Pancreas (tissue), 10 donors: Measurements from ENCODE around the gene ROR1. TPM values are rescaled to one million over a fixed set of nuclear protein-coding genes. Genes with fewer than 3 reads are reported as not detected.
A peak's percentile ranks its signal among the peaks of the same experiment; 100 is the strongest.

Source experiments
- ATAC-seq, 4 donors: fragments of 200-7000 bp; cut with Tn5 transposase; one replicate each; pipeline versions ENCODE4 v1.8.0 to v1.9.1; 2020; ENCODE audit warnings: mild to moderate bottlenecking in 4 of 4, moderate library complexity in 4 of 4
- DNase-seq, 6 donors: peaks; one replicate each; pipeline ENCODE4 v3.0.0-alpha.2; 2020
- FAIRE-seq: peaks from 2 replicates; lab custom pipeline; 2012; peaks lifted over from hg19 to GRCh38; lab: Jason Lieb, UNC
- H3K27ac ChIP-seq, 4 donors: fragments of 200-600 bp; sonication (generic); 1 replicate in 3 of 4; 2 replicates in 1 of 4; pipeline versions ENCODE4 v1.5.0 to v1.8.0; 2020
- H3K27me3 ChIP-seq, 4 donors: fragments of 200-600 bp; one replicate each; pipeline ENCODE4 v1.8.0; 2021
- H3K36me3 ChIP-seq, 3 donors: fragments of 200-600 bp; sonication (generic) in 1 of 3; one replicate each; pipeline versions ENCODE4 v1.5.0 to v1.8.0; 2020 to 2021
- H3K4me1 ChIP-seq, 3 donors: fragments of 200-600 bp; one replicate each; pipeline ENCODE4 v1.8.0; 2021
- H3K4me3 ChIP-seq, 4 donors: fragments of 200-600 bp; sonication (generic) in 2 of 4; one replicate each; pipeline versions ENCODE4 v1.5.0 to v1.8.0; 2020 to 2021
- H3K9me3 ChIP-seq, 4 donors: fragments of 200-600 bp; one replicate each; pipeline ENCODE4 v1.8.0; 2021
- WGBS, 2 donors: extraction: QIAGEN DNeasy Blood & Tissue Kit; methylation state at CpG; one replicate each; pipeline ENCODE4 v1.1.7; 2013; 5-methylcytosine and 5-hydroxymethylcytosine counted together
- intact Hi-C, 3 donors: fragments of 100-400 bp; cut with DNase I; formaldehyde crosslinking; loops; one replicate each; pipeline versions ENCODE4 v1.11.1 to v1.14.2; 2022
- polyA plus RNA-seq, 2 donors: library from polyadenylated mRNA; stranded (reverse); fragments of 200-250 nt; gene quantifications; one replicate each; pipeline ENCODE4 v1.2.3, GENCODE V29; 2013
- total RNA-seq, 6 donors: library from RNA; stranded (reverse); fragmentation: NEBNext Ultra II Directional in 4 of 6; extraction: Animal tissue kit (Norgen Biotek cat#: 25700) in 4 of 6; gene quantifications; one replicate each; pipeline versions ENCODE4 v1.2.1 to v1.2.4, GENCODE V29; 2021 to 2023
- TF ChIP-seq, protein P1 (sequence below), 4 donors: fragments of 200-600 bp; sonication (generic) in 3 of 4; IDR thresholded peaks; one replicate each; pipeline versions ENCODE4 v1.5.0 to v1.8.0; 2021; ENCODE audit warnings: antibody characterized with exemption in 4 of 4
- donor health status: healthy with polysubstance abuse.
- donor health status: DM: no; HTN: no; CAD: no; lungs with moderate emphysema.
- donor health status: DM: no; HTN: no; CAD: no.
- donor health status: control.
- donor health status: control.
- donor health status: Bipolar disorder and iron deficiency.
- donor health status: DM: yes; HTN: yes; CAD: no.
- donor health status: DM: no; HTN: no; CAD: no.
- donor health status: DM: no; HTN: no; CAD: no.
- donor health status: DM: yes; HTN: yes; CAD: no.

Gene ROR1
- total and polyA plus RNA-seq, 8 donors = 1.3 to 18.5 (median 7.3) TPM

GRCh38 chr1:63936276-63936675 is 162.5 kb downstream of the ROR1 start:
- Histone ChIP-seq H3K9me3 (no peaks in the 10 kb centered on the region), H3K27me3 (no peaks in the 10 kb centered on the region), H3K27ac (no peak overlapping the region), H3K36me3 (no peaks in the 10 kb centered on the region), H3K4me1 (peaks cover 0 to 15% (median 0%) of the 10 kb centered on the region in 3 donors), H3K4me3 (no peak overlapping the region)
- FAIRE-seq (no peak), ATAC-seq (no peak), DNase-seq (no peak)
- WGBS, 2 donors = 100% methylated on average over 1 of the region's 1 CpG
- intact Hi-C loops = loop anchor here in 1 of 3 donors (10.0 kb wide), 1 partner anchor 199 kb away; no protein-coding TSS in a partner anchor
- TF ChIP-seq, protein P1, sequence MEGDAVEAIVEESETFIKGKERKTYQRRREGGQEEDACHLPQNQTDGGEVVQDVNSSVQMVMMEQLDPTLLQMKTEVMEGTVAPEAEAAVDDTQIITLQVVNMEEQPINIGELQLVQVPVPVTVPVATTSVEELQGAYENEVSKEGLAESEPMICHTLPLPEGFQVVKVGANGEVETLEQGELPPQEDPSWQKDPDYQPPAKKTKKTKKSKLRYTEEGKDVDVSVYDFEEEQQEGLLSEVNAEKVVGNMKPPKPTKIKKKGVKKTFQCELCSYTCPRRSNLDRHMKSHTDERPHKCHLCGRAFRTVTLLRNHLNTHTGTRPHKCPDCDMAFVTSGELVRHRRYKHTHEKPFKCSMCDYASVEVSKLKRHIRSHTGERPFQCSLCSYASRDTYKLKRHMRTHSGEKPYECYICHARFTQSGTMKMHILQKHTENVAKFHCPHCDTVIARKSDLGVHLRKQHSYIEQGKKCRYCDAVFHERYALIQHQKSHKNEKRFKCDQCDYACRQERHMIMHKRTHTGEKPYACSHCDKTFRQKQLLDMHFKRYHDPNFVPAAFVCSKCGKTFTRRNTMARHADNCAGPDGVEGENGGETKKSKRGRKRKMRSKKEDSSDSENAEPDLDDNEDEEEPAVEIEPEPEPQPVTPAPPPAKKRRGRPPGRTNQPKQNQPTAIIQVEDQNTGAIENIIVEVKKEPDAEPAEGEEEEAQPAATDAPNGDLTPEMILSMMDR (IDR thresholded peaks at IDR 0.05) = no peak

DNA sequence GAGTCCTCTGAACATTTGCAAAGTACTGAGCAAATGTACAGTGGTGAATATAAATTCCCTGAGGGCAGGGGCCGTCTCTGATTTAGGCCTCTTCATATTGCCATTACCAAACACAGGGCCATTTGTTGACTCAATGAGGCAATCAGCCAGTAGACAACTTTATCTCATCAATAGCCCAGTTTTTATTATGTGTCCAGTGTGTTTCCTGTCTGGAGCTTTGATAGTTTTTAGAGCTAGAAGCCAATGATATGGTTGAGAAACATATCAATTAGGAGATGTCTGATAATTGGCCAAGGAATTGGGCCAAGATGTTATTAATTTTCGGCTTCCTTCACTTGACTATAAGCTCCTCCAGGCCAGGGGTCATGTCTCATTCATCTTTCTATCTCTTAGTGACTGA is 163.0 kb downstream of the ROR1 start:
- Histone ChIP-seq H3K36me3 (no peaks in the 10 kb centered on the region), H3K4me1 (peaks cover 0 to 15% (median 0%) of the 10 kb centered on the region in 3 donors), H3K27me3 (no peaks in the 10 kb centered on the region), H3K27ac (no peak overlapping the region), H3K4me3 (no peak overlapping the region), H3K9me3 (no peaks in the 10 kb centered on the region)
- 53 to 64% methylated on average over 2 of the region's 2 CpGs for WGBS, 2 donors
- intact Hi-C loops = loop anchor here in 1 of 3 donors (10.0 kb wide), 1 partner anchor 198 kb away; no protein-coding TSS in a partner anchor
- ATAC-seq (peak in 1 of 4 donors; percentile 23), FAIRE-seq (no peak), DNase-seq (no peak)
- TF ChIP-seq, protein P1 (IDR thresholded peaks at IDR 0.05) = no peak

DNA sequence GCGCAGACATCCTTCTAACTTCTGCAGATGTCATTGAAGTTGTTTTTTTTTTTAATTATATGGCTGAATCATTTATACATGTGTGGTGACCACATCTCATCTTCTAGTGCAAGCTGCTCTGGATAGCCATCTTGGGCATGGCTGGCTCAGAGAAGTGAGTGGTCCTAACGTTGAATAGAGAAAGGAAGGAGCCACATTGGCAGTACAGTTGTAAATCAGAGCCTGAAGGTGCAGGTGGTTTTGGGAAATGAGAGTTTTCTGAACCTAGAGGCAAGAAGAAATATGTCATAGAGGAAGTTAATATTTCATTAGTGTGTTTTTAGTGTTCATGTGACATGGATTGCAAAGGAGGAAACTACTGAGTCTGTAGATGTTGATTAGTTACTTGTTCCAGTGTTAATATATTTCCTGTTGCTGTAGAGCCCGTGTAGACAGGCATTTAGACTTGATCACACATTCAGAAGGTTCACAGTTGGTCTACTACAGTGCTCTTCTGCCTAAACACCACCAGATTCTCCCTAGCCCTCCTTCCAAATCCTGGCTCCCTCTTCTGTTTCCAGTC is 163.7 kb downstream of the ROR1 start:
- Histone ChIP-seq H3K27ac (peak overlapping the region in 2 of 4 donors; percentile 31 to 37), H3K27me3 (no peaks in the 10 kb centered on the region), H3K4me3 (no peak overlapping the region), H3K4me1 (peaks cover 0 to 15% (median 0%) of the 10 kb centered on the region in 3 donors), H3K9me3 (no peaks in the 10 kb centered on the region), H3K36me3 (no peaks in the 10 kb centered on the region)
- TF ChIP-seq, protein P1 (IDR thresholded peaks at IDR 0.05) = no peak
- ATAC-seq = peak in 3 of 4 donors; percentile 34 to 58 (median 57)
- WGBS, 2 donors = 40 to 50% methylated on average over 3 of the region's 3 CpGs
- FAIRE-seq = no peak
- no peak for DNase-seq
- intact Hi-C loops = loop anchor here in 1 of 3 donors (10.0 kb wide), 1 partner anchor 197 kb away; no protein-coding TSS in a partner anchor

DNA sequence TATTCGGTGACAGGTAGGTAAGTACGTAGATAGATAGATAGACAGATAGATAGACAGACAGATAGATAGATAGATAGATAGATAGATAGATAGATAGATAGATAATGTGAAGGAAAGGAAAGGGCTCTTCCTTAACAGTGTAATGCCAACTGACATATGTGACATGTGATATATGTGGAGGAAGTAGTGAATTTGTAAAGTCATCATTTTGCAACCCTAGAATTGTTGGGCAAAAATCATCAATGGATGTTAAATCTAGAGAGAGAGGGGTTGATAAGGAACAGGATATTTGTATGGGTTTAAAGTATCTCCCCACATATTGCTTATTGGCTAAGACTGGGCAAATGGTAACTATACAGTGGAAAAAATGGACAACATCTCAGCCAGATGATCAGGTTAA is 166.6 kb downstream of the ROR1 start:
- WGBS, 2 donors = 85 to 89% methylated on average over 2 of the region's 2 CpGs
- FAIRE-seq (no peak), ATAC-seq (no peak), DNase-seq (no peak)
- TF ChIP-seq, protein P1 (IDR thresholded peaks at IDR 0.05) = no peak
- Histone ChIP-seq H3K36me3 (no peaks in the 10 kb centered on the region), H3K27ac (no peak overlapping the region), H3K4me3 (no peak overlapping the region), H3K27me3 (no peaks in the 10 kb centered on the region), H3K4me1 (peaks cover 0 to 11% (median 0%) of the 10 kb centered on the region in 3 donors), H3K9me3 (no peaks in the 10 kb centered on the region)
- intact Hi-C loops = no loop called here

GRCh38 chr1:63943393-63943792 is 169.6 kb downstream of the ROR1 start:
- H3K27me3 ChIP-seq = no peaks in the 10 kb centered on the region
- WGBS, 2 donors = 85% methylated on average over 3 of the region's 3 CpGs
- no peak for ATAC-seq
- H3K4me1 ChIP-seq = peaks cover 12 to 21% (median 13%) of the 10 kb centered on the region in 3 donors
- H3K4me3 ChIP-seq = no peak overlapping the region
- H3K27ac ChIP-seq = no peak overlapping the region
- no peaks in the 10 kb centered on the region for H3K9me3 ChIP-seq
- H3K36me3 ChIP-seq = no peaks in the 10 kb centered on the region
- TF ChIP-seq, protein P1 (IDR thresholded peaks at IDR 0.05) = no peak
- no peak for FAIRE-seq
- intact Hi-C loops = no loop called here
- DNase-seq = no peak
